Measurements from ENCODE around the gene CDH23. TPM values are rescaled to one million over a fixed set of nuclear protein-coding genes. Genes with fewer than 3 reads are reported as not detected.

Gene CDH23
- total and polyA plus RNA-seq, 10 of the 15 experiments (the other 5 are each of a cell fraction or from before 2014, with no cell fraction given), result 0.09 to 0.40 (median 0.15) TPM; not detected in 1

DNA sequence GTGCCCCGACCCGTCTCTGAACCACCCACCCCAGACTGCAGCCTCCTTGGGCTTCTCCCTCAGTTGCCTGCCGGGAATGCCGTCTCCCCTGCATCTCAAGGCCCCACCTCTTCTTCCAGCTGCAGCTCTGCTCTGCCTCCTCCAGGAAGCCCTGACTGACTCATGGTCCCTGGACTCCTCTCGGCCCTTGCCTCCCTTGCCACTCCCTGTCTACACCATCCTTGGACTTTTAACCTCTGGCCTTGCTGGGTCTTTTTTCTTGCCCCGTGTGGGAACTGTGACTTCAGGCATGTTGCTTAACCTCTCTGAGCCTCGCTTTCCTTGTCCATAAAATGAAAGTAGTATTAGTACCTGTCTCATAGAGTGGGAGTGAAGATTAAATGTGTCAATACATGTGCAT is 266.6 kb downstream of the CDH23 start:
- in situ Hi-C loops (cut with MboI), result no loop called here
- Histone ChIP-seq H3K36me3 (ENCODE audit: control insufficient read depth in 2 of 2, insufficient read depth in 2 of 2, low read length in 1 of 2) (no peaks in the 10 kb centered on the region), H4K20me1 (ENCODE audit: control insufficient read depth, insufficient read depth) (no peaks in the 10 kb centered on the region), H3K4me1 (ENCODE audit: control insufficient read depth, insufficient read depth, low read length) (peaks cover 17% of the 10 kb centered on the region), H3K9me3 (replicated peaks; ENCODE audit: control insufficient read depth, insufficient read depth, low read length) (no peaks in the 10 kb centered on the region), H3K9ac (ENCODE audit: control insufficient read depth, insufficient read depth, low read length) (no peak overlapping the region), H3K4me3 (no peak overlapping the region), H3K27ac (ENCODE audit: control insufficient read depth, insufficient read depth) (no peak overlapping the region), H3K27me3 (replicated peaks in 1 of 2; ENCODE audit: control insufficient read depth in 2 of 2, insufficient read depth in 2 of 2, low read length in 1 of 2) (no peaks in the 10 kb centered on the region; a peak in 2 of 4 replicates), H3K4me2 (ENCODE audit: control insufficient read depth, insufficient read depth) (no peak overlapping the region), H2AFZ (ENCODE audit: control insufficient read depth, low read depth, low read length) (no peak overlapping the region), H3K79me2 (ENCODE audit: control insufficient read depth, insufficient read depth, low read length) (no peaks in the 10 kb centered on the region)
- FAIRE-seq (no peak), DNase-seq (ENCODE audit: low read depth, low spot score) (no peak), ATAC-seq (no peak)
- intact Hi-C loops (cut with micrococcal nuclease; ENCODE audit: unreplicated experiment), result no loop called here
- RAD21 ChIA-PET (ENCODE audit: unreplicated experiment), result no interaction called here
- SMC1A ChIA-PET (ENCODE audit: uncharacterized antibody, unreplicated experiment), result no interaction called here
- 34% methylated on average over 7 of the region's 7 CpGs for WGBS (ENCODE audit: insufficient coverage, insufficient replicate concordance, low lambda C conversion rate, missing lambda C conversion rate)
- CTCF ChIA-PET, result interaction anchor here (0.6 to 3.3 kb wide), 5 partner anchors 10 to 233 kb away, joined by 3 to 47 read pairs (median 12); partner anchors contain the start of gene VSIR
- no TSS peak for BruUV-seq (replicated peaks)
- POLR2A ChIA-PET, result interaction anchor here (0.7 to 1.8 kb wide), 2 partner anchors 149 to 339 kb away, joined by 3 to 4 read pairs; no protein-coding TSS in a partner anchor
- no peak for TF ChIP-seq EED (IDR thresholded peaks at IDR 0.05; ENCODE audit: low read depth)
- no peak for TF ChIP-seq PAX8 (IDR thresholded peaks at IDR 0.05)
- no peak for TF ChIP-seq BCL3 (IDR thresholded peaks at IDR 0.05; ENCODE audit: borderline replicate concordance, insufficient read depth, low read depth, low read length, poor library complexity, severe bottlenecking)
- no peak for TF ChIP-seq BHLHE40 (IDR thresholded peaks at IDR 0.05; ENCODE audit: borderline replicate concordance in 1 of 2, low read depth in 2 of 2, low read length in 1 of 2)
- TF ChIP-seq ZBTB4 (CRISPR knock-in tag; IDR thresholded peaks at IDR 0.05), result no peak
- no peak for TF ChIP-seq SRF (IDR thresholded peaks at IDR 0.05; ENCODE audit: low read depth in 2 of 2, low read length in 2 of 2)
- TF ChIP-seq CREM (IDR thresholded peaks at IDR 0.05; ENCODE audit: low read depth), result no peak
- TF ChIP-seq, protein P1, sequence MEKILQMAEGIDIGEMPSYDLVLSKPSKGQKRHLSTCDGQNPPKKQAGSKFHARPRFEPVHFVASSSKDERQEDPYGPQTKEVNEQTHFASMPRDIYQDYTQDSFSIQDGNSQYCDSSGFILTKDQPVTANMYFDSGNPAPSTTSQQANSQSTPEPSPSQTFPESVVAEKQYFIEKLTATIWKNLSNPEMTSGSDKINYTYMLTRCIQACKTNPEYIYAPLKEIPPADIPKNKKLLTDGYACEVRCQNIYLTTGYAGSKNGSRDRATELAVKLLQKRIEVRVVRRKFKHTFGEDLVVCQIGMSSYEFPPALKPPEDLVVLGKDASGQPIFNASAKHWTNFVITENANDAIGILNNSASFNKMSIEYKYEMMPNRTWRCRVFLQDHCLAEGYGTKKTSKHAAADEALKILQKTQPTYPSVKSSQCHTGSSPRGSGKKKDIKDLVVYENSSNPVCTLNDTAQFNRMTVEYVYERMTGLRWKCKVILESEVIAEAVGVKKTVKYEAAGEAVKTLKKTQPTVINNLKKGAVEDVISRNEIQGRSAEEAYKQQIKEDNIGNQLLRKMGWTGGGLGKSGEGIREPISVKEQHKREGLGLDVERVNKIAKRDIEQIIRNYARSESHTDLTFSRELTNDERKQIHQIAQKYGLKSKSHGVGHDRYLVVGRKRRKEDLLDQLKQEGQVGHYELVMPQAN (conservative IDR thresholded peaks at IDR 0.05), result no peak
- TF ChIP-seq MYC (IDR thresholded peaks at IDR 0.05; ENCODE audit: insufficient read depth, insufficient read length, insufficient replicate concordance, low read length, severe bottlenecking), result no peak
- TF ChIP-seq RAD21 (IDR thresholded peaks at IDR 0.05; ENCODE audit: insufficient read depth, low read depth, low read length), result no peak
- no peak for TF ChIP-seq TAF1 (IDR thresholded peaks at IDR 0.05; ENCODE audit: borderline replicate concordance, low read depth, low read length)
- no peak for TF ChIP-seq FOXK2 (IDR thresholded peaks at IDR 0.05)
- TF ChIP-seq ASH2L (IDR thresholded peaks at IDR 0.05; ENCODE audit: borderline replicate concordance, low read depth), result no peak
- TF ChIP-seq ZNF274 (IDR thresholded peaks at IDR 0.05; ENCODE audit: insufficient read depth, insufficient read length), result no peak

Data from GM12878 (cell line).